Kidney tubule cell (primary cell): ENCODE measurements around the gene PTPRE.
A peak's percentile ranks its signal among the peaks of the same experiment; 100 is the strongest.
"Not testable (repeated sequence)": the region's sequence is repeated elsewhere in the genome, so short reads cannot be mapped to it uniquely, and the experiment has no call there.

Source experiments
- DNase-seq: peaks from one replicate; pipeline ENCODE4 v3.0.0-alpha.2; 2018; ENCODE audit warnings: low spot score

The PTPRE gene

GRCh38 chr10:128072941-128073645, 166.2 kb downstream of the PTPRE start:
- no peak for DNase-seq

GRCh38 chr10:128073890-128074289, 167.0 kb downstream of the PTPRE start:
- no peak for DNase-seq

- DNase-seq, result no peak
Measured at GRCh38 chr10:128074589-128074988, 167.7 kb downstream of the PTPRE start.

GRCh38 chr10:128077155-128077875, 170.4 kb downstream of the PTPRE start:
- no peak for DNase-seq

GRCh38 chr10:128078136-128078969, 171.4 kb downstream of the PTPRE start:
- DNase-seq, result peak; percentile 52

DNA sequence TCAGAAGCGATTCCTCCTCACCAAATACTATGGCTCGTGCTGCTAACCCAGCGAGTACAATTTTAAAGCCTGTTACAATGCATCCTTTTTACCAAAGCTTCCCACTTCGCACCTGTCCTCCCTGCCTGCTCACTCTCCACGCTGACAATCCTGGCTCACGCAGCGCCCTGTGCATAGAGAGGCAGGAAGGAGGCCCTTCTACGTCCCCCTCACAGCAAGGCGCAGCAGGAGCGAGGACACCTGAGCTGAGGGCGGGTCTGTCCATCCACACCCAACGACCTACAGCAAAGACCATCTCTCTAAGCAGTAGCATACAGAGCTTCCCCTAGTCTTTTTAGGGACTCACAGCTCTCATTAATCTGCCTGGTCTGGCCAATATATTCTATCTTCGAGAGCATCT, 173.3 kb downstream of the PTPRE start:
- no peak for DNase-seq

- no peak for DNase-seq
Measured at GRCh38 chr10:128080641-128081040, 173.7 kb downstream of the PTPRE start.

DNA sequence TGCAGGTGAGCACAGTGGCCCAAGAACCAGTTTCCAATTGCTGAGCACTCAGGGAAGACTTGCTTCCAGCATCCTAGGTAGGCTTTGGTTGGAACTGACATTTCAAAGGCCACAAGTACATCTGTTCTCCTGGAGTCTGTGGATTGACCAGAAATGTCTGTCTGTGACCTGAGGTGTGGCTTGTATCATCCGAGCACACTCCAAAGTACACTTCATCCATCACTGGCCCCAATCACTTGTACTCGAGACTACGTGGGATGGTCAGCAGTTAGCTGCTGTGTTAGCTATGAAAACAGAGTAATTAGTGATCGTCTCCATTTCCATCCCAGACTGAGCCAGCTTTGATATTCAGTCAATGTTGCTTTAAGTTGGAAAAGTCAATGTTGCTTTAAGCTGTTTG, 174.3 kb downstream of the PTPRE start:
- DNase-seq, result no peak

GRCh38 chr10:128081720-128082119, 174.8 kb downstream of the PTPRE start:
- DNase-seq, result no peak

- no peak for DNase-seq
Measured at GRCh38 chr10:128083191-128083895, 176.4 kb downstream of the PTPRE start.

GRCh38 chr10:128084364-128084763, 177.5 kb downstream of the PTPRE start:
- DNase-seq, result no peak

GRCh38 chr10:128084991-128085390, 178.1 kb downstream of the PTPRE start:
- no peak for DNase-seq

- no peak for DNase-seq
Measured at GRCh38 chr10:128086003-128086863, 179.3 kb downstream of the PTPRE start.

- peak; percentile 17 for DNase-seq
Measured at GRCh38 chr10:128087146-128087883, 180.4 kb downstream of the PTPRE start.

DNA sequence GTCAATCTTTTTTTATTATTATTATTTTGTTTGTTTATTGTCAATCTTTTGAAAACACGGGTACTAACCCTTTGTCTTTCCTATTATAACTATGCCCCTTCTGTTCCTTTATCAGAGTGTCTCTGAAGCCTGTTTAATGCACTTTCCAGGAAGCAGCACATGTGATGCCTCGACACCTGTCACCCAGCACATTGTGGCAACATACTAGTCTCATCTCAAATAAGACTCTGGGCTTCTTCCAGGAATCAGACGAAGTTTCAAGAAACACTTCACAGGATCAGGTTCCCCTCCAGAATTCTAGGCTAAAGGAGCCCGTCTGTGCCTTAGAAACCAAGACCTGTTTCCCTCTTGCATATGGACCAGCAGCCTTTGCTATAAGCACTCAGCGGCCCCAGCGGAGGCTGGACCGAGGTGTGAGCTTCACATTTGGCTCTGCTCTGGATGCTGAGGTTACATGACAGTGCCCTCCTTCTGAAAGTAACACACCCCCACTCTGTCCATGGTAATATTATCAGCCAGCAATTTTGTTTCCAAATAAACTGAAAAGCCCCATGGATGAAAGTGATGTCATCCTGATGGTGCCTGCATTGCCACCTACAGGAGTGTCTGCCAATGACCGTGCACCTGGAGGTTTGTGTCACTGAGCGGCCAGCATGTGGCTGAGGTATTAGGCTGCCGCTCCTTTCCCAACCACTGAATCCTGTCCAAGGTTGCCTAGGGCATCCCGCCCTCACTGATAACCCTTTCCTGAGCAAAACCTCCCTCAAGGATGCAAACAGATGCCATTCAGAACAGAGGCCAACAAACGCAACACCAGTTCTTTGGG, 181.2 kb downstream of the PTPRE start:
- peak; percentile 31 for DNase-seq

DNA sequence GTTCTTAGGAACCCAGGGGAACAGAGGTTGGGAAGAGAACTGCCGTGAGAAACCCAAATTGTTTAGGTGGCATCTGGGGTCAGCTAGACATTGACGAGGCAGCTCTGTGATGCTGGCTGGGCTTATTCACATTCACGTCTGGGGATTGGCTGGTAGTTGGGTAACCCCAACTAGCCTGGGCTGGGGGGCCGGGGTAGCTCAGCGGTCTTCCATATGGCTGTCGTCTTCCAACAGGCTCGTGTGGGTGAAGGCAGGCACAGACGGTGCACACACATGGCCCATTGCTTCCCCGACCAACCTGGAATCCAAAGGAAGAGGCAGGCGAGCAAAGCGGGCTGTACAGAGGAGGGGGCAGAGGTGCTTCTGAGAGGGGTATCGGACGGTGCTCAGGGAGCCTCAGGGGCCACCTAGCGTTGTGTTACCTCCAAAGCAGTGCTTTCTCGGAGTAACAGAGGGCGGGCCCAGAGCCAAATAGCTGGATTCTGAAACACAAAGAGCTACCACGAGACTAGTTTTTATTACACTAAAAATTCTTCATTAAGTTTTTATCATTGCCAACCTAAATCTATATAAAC, 184.8 kb downstream of the PTPRE start:
- DNase-seq, result no peak

DNA sequence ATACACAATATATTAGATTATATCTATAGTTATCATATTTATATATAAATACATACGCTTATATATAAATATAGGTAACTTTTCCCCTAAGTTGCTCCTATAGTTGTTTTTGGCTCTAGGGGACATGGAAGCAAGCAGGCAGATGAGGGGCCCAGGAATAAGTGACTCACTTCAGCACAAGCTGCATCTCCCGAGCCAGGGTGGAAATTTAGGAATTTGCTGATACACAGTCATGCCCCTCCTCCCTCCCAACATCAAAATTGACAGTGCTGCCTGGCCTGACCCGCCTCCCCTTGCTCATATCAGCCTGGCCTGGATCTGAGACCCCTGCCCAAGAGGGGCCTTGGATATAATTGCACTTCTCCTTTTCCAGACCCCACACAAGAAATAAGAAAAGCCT, 185.6 kb downstream of the PTPRE start:
- no peak for DNase-seq

DNA sequence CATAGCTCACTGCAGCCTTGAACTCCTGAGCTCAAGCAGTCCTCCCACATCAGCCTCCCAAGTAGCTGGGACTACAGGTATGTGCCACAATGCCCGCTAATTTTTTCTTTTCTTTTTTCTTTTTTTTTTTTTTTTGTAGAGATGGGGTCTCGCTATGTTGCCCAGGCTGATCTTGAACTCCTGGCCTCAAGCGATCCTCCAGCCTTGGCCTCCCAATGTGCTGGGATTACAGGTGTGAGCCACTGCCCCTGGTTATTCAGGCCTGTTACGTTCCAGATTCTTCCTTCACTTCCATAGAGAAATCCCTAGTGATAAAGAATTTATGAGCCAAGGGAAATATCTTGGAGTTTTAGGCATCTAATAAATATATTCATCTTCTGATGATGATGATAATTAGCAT, 187.7 kb downstream of the PTPRE start:
- DNase-seq, result not testable (repeated sequence)
